NCI-H345 treated with DMSO at 0.1 percent for 48 hours (cell line): ENCODE data around the gene CABP7.
A peak's percentile ranks its signal among the peaks of the same experiment; 100 is the strongest.
"Not testable (repeated sequence)": the region's sequence is repeated elsewhere in the genome, so short reads cannot be mapped to it uniquely, and the experiment has no call there.

Experiments
- DNase-seq: peaks from one replicate; lab custom pipeline; 2025; ENCODE audit not compliant: unreplicated experiment; lab: John Stamatoyannopoulos, UW

Gene CABP7

DNA sequence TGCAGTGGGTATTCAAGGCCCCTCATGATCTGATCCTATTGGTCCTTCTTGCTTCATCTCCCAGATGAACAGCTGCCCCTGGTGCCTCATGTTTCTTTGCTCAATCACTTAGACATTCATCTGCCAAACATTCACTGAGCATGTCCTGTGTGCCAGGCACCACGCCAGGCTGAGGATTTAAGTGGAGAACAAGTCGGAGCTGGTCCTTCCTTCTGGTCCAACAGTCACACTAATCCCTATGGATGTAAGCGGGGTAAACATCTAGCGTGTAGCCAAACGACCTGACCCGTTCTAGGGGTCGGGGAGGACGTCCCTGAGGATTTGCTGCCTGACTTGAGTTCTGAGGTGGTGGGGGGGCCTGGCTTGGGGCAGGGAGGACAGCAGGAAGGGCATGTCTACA is 25.1 kb downstream of the CABP7 start:
- DNase-seq: peak; percentile 23

DNA sequence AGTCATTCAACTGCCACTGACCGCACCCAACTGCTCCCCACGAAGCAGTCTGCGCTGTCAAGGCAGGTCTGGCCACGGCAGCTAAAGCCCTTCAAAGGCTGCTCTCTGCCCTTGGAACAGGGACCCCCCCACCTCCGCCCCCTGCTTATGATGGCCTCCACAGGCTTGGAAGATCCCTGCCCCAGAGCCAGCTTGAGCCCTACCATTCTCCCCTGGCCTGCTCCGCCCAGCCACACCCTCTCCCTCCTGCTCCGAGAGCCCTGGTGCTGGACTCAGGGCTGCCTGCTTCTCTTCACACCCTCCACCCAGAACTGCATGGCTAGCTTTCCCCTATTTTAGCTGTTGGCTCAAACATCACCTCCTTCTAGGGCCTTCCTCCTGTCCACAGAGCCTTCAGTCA is 28.0 kb downstream of the CABP7 start:
- DNase-seq: no peak

DNA sequence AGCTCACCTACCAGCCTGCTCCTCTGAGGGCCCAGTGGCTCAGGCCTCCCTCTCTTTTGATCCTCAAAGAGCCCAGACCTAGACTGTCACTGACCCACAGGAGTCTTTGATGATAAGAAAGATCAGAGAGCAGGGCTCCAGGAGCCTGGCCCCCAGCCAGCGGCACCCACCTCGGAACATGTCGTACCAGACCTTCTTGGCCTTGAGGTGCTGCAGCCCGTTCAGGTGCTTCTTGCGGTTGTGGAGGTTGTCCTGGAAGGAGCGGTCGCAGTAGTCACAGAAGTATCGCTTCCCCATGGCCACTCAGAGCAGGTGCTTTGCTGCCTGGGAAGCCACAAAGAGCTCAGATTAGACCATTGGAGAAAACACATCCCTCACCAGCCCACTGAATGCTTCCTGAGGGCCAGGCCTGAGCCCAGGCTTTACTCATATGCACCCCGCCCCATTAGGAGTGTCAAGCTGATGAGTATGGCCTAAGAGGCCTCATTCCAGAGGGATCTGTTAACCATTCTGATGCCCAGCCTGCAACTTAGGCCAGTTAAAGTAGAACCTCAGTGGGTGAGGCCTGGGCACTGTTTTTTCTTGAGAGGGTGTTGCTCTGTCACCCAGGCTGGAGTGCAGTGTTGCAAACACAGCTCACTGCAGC is 28.6 kb downstream of the CABP7 start:
- DNase-seq: no peak

DNA sequence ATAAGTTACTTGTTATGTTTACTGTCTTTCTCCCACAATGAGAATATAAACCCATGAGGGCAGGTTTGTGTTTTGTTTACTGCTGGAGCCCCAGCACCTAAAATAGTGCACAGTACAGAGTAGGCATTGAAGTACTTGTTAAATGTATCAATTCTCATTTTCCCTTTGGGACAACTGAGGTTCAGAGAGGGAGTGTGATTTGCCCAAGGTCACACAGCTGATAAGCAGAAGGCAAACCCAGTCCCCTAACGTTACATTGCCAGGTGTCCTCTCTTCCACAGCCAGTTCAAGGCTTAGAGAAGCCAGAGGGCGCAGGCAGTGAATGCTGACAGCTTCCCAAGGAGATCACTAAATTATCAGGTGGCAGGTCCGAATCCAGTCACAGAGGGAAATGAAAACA is 30.2 kb downstream of the CABP7 start:
- no peak for DNase-seq

DNA sequence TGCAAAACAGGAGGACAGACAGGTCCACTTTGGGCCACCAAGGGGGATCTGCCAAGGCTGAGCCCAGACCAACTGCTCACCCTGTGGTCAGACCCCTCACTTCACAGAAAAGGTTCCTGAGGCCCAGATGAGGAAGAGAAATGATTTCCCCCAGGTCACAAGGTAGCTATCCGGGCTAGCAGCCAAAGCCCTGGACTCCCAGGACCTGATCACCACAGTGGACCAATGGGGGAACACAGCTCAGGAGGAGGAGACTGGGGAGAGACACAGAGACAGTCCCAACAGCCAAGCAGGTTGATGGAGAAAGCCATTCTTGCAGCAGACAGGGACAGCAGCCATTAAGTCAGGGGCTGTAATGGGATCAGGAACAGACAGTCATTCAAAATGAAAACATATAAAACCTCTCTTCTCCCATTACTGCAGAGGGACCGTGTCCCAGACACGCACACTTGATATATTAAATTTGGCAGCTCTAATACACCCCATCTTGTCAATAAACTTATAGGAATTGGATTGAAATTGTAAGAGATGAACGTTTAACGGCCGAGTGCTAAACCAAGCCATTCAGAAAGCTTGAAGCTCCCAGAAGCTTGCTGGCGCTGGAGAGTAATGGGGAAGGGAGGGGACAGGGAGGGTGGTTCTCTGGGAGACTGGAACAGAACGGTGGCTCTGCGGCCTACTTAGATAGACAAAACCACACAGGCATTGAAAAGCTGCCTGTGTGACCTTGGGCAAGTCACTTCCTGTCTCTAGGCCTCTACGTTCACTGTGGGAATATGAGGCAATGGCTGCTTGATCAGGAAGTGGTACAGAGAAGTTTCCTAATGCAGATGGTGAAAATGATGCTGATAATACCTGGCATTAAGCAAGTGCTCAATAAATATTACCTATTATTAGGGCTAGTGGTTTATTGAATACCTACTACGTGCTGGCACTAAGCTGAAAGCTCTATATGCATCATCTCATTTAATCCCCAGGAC is 31.0 kb downstream of the CABP7 start:
- no peak for DNase-seq

DNA sequence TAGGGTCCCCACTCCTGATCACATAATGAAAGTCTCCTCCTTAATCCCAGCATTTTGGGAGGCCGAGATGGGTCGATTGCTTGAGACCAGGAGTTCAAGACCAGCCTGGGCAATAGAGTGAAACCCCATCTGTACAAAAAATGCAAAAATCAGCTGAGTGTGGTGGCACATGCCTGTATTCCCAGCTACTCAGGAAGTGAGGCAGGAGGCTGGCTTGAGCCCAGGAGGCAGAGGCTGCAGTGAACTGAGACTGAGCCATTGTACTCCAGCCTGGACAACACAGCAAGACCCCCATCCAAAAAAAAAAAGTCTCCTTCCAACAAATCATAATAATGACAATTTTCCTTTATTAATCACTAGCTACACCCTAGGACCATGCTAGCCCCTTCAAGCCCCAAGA is 31.9 kb downstream of the CABP7 start:
- DNase-seq: no peak

DNA sequence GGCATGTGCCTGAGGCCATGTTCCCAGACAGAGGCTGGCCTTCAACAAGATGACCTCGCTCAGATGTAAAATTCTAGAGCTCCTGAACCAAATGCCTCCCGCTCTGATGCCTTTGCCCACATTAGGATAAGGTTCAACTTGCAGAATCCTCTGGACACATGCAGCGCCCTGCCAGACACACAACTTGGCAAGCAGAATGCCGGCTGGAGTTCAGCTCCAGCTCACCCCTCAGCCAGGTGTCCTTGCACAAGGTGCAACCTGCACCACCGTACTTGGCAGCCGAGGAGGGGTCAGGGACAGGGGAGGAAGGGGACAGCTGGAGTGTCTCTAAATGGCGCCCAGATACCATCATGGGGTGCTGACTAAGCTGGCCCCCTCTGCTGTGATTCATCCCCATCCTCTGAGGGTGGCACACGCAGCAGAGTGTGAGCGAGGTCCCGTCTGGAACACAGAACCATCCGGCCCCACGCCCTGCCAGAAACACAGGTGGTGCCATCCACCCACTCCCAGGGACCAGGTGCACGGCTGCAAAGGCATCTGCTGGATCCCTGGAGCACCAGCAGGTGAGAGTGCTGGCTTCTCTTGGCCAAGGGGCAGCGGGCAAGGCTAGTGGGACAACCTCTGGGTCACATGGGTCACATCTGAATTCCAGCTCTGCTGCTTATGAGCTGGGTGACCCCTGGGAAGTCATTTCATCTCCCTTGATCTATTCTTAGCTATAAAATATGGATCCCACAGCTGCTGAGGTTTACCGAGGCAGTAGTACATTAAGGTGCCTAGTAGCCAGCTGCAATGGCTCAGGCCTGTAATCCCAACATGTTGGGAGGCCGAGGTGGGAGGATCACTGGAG is 34.2 kb downstream of the CABP7 start:
- no peak for DNase-seq

DNA sequence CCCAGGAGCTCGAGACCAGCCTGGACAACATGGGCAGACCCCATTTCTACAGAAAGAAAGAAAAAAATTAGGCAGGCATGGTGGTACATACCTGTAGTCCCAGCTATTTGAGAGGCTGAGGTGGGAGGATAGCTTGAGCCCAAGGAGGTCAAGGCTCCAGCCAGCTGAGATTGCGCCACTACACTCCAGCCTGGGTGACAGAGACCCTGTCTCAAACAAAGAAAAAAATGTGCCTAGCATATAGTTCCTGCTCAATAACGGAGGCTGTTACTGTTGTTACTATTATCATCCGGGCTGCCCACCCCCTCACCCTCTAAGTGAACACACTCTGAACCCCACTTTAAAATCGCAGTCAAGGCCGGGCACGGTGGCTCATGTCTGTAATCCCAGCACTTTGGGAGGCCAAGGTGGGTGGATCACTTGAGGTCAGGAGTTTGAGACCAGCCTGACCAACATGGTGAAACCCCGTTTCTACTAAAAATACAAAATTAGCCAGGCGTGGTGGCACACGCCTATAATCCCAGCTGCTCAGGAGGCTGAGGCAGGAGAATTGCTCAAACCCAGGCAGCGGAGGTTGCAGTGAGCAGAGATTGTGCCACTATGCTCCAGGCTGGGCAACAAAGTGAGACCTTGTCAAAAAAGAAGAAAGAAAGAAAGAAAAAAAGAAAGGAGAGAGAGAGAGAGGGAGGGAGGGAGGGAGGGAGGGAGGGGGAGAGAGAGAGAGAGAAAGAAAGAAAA is 35.0 kb downstream of the CABP7 start:
- not testable (repeated sequence) for DNase-seq

DNA sequence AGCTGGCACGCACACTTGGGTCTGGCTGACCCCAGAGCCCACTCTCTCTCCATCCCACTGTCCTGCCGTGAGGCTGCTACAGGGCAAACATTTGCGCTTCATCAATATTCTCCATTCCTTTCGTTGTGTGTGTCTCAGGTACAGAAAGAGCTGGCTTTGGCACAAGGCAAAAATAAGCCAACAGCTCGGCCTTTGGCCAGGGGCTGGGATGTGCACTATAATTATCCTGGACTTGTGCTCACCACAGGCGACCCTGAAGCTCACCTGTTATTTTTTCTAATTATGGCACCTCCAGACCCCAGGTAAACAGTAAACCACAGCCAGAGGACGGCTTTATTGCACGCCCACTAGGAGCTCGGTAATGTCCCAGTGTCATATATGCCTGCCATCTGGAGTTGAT is 36.1 kb downstream of the CABP7 start:
- no peak for DNase-seq

DNA sequence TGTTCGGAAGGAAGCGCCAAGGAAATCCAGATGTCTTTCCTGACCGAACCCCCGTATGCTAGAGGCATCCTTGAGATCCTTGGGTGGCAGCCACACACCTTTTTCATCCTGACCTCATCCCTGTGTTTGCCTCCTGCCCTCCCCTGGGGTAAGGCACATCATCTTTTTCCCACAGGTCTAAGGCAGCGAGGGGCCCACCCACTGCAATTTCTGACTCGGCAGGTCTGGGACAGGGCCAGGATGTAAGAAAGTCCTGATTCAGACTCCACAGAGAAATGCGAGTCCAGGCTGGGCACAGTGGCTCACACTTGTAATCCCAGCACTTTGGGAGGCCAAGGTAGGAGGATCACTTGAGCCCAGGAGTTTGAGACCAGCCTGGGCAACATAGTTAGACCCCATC is 36.5 kb downstream of the CABP7 start:
- no peak for DNase-seq

DNA sequence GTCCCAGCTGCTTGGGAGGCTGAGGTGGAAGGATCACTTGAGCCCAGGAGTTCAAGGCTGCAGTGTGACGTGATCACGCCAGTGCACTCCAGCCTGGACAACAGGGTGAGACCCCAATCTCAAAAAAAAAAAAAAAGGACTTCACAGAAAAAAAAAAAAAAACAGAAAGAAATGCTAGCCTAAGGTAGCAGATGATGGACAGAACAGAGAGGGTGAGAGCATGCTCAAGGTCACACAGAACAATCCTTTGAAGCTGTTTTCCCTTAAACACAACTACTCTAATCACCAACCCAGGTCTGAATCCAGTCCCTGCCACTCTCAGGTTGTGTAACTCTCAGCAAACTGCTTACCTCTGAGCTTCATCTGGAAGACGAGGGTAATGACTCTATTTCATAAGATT is 37.3 kb downstream of the CABP7 start:
- DNase-seq: no peak

DNA sequence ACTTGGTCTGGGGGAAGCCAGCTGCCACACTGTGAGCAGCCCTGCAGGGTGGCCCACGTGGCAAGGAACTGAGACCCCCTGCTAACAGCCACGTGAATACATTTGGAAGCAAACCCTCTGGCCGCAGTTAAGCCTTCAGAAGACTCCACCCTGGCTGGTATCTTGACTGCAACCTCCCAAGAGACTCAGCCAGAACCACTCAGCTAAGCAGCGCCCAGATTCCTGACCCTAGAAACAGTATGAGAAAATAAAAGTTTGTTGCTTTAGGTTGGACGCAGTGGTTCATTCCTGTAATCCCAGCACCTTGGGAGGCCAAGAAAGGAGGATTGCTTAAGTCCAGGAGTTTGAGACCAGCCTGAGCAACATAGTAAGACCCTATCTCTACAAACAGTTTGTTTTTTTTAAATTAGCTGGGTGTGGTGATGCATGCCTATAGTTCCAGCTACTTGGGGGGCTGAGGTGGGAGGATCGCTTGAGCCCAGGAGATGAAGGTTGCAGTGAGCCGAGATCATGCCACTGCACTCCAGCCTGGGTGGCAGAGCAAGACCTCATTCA is 38.3 kb downstream of the CABP7 start:
- DNase-seq: no peak

DNA sequence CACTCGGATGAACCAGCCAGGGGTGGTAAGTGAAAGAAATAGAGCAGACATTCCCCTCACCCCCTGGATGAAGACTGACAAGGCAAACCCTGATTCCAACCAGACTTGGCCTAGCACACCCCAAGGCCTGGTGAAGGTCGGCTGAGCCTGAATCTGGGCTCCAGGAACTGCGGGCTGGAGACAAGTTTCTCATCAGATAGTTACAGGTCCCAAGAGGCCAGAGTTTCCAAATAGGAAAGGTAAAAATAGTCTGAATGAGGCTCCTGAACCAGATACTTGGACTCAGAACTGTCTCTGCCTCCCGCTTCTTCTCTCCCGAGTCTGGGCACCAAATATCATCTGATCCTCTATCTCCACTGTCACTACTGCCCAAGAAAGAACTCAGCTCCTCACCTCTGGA is 39.2 kb downstream of the CABP7 start:
- no peak for DNase-seq

DNA sequence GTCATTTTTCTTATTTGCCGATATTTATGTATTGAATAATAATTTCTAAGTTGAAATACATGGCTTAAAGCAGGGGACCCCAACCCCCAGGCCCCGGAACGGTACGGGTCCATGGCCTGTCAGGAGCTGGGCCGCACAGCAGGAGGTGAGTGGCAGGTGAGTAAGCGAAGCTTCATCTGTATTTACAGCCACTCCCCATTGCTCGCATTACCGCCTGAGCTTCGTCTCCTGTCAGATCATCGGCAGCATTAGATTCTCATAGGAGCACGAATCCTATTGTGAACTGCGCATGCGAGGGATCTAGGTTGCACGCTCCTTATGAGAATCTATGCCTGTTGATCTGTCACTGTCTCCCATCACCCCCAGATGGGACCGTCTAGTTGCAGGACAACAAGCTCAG is 42.5 kb downstream of the CABP7 start:
- no peak for DNase-seq

DNA sequence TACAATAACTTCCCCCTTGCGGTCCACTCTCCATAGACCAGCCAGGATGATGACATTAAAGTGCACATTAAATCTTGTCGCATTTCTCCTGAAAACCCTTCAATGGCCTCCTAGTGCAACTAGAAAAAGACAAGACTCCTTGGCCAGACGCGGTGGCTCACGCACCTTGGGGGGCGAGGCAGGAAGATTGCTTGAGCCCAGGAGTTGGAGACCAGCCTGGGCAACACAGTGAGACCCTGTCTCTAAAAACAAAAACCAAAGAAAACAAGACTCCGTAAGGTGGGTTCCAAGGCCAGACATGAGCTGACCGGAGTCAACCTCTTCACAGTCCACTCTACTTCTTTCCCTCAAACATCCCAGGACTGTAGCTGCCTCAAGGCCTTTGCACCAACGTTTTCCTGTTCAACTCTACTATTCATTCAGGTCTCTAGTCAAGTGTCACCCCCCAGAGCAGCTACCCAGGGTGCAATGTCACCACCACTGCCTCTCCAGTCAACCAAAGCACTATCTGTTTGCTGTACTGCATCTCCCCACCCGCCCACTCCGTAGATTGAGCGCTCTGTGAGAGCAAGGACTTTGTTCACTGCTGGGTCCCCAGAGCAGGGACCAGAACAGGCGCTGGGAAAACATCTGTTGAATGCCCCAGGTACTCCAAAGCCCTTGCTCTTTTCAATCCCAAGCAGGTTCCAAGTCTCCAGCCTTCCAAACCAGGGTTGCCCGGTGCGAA is 46.3 kb downstream of the CABP7 start:
- DNase-seq: no peak

DNA sequence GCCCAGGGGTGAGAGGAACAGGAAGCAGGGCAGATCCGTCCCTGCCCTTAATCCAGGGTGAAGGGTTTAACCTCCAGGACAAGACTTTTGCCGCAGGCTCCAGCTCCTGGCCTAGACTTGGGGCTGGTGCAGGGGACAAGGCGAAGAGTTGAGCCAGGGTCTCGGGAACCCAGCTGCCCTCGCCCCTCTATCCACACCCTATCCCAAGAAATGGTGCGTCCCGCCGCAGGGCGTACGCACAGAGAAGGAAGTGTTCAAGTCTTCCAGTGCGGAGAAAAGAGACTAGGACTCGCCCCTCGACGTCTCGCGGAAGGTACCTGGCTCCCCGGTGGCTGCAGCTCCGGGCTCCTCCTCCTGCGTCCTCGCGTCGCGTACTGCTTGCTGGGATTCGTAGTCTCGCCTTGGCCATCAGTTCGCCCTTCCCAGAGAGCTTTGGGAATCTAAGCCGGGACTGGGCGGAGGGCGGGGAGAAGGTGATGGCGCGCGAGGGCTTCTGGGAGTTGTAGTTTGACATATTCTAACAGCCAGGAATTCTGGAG is 46.9 kb downstream of the CABP7 start, which contains the start of gene ZMAT5:
Gene ZMAT5 (minus strand): TSS at position 376 of the 539 bp plus-strand sequence. CDS start 18,463 bp downstream, outside the sequence.
- DNase-seq: peak; percentile 92

DNA sequence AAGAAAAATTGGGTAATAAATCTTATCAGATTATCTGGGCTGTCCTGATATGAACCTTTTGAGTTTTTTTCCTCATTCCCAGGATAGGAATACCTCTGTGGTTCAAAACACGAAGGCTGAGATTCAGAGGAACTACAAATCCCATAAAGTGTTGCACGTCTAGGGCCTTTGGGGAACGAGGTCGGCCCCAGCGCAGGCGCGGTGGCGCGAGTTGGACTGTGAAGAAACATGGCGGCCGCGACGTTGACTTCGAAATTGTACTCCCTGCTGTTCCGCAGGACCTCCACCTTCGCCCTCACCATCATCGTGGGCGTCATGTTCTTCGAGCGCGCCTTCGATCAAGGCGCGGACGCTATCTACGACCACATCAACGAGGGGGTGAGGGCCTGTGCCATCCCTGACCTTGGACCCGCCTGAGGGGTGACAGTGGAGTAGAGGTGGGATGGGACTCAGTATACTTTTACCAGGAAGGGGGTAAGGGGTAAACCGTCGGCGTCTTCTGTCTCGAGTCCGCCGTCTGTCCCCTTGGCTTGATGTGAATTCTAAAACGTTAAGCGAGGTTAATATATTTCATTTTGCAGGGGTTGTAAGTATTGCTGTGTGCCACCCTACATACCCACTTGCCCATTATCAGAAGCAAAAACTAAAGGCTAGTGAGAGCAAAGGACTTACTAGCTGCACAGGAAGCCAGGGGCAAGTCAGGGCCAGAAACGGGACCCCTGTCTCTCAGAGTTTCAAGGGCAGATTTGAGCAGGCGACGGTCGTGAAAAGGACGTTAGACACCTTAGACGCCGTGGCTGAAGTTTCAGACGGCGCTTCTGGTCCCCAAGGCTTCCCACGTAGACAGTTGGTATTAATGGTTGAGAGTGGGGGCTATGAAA is 47.6 kb downstream of the CABP7 start, which contains the start of gene UQCR10:
Gene UQCR10 (plus strand): TSS at position 199 of the 881 bp plus-strand sequence. CDS start 30 bp downstream, at position 229.
- peak; percentile 87 for DNase-seq

DNA sequence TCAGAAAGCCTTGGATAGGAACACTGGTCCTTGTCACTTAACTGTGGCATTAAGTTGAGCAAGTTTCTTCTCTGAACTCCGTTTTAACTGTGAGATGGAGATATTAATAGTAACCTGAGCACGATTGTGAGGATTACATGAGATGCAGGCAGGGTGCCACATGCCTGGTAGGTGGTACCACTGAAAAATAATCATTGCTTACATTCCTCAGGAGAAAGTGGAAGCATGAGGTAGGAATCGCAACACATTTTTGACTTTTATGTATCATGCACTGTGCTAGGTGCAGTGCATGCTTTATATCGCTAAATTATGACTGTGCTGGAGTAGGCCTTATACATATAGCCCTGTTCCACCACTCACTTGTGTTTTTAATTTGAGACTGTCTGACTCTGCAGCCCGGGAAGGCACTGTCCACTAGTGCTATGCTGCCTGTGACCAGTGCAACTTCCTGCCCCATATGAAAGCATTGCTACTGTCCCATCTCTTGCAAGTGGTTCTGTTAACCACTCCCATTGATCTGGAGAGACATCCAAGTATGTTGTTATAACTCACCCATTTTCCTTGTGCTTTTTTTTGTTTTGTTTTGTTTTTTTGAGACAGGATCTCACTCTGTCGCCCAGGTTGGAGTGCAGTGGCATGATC is 48.4 kb downstream of the CABP7 start:
- DNase-seq: no peak
